Liver (tissue), 3 donors: ENCODE data around the gene MPRIP.

ENCODE experiments used
- CTCF ChIP-seq: fragments of 150-350 bp; IDR thresholded peaks from 2 replicates; pipeline ENCODE4 v1.5.1; 2017; ENCODE audit warnings: improper control_type of control experiment, low read depth, low read length; ENCODE audit not compliant: missing input control
- EGR1 ChIP-seq, 2 donors: IDR thresholded peaks; 2 replicates each; pipeline ENCODE4 v1.6.1; 2016 to 2018; ENCODE audit warnings: antibody characterized with exemption in 2 of 2, low read depth in 2 of 2
- GABPA ChIP-seq, 2 donors: IDR thresholded peaks in 1 of 2; conservative IDR thresholded peaks in 1 of 2; 2 replicates each; pipeline ENCODE4 v1.6.1; 2016; ENCODE audit warnings: antibody characterized with exemption in 2 of 2, mild to moderate bottlenecking in 1 of 2, moderate library complexity in 1 of 2
- HNF4A ChIP-seq, 2 donors: conservative IDR thresholded peaks; 2 replicates each; pipeline ENCODE4 v1.6.1; 2016; ENCODE audit warnings: antibody characterized with exemption in 2 of 2, mild to moderate bottlenecking in 2 of 2
- HNF4G ChIP-seq: IDR thresholded peaks from 2 replicates; pipeline ENCODE4 v1.6.1; 2016; ENCODE audit warnings: antibody characterized with exemption
- JUND ChIP-seq, 2 donors: IDR thresholded peaks; 2 replicates each; pipeline ENCODE4 v1.6.1; 2016; ENCODE audit warnings: antibody characterized with exemption in 2 of 2
- MAX ChIP-seq: IDR thresholded peaks from 2 replicates; pipeline ENCODE4 v1.6.1; 2016; ENCODE audit warnings: antibody characterized with exemption
- NR2F2 ChIP-seq: IDR thresholded peaks from 2 replicates; pipeline ENCODE4 v1.6.1; 2016; ENCODE audit warnings: antibody characterized with exemption
- RAD21 ChIP-seq, 2 donors: IDR thresholded peaks; 2 replicates each; pipeline ENCODE4 v1.6.1; 2016; ENCODE audit warnings: antibody characterized with exemption in 2 of 2, mild to moderate bottlenecking in 2 of 2
- REST ChIP-seq: IDR thresholded peaks from 2 replicates; pipeline ENCODE4 v1.6.1; 2016; ENCODE audit warnings: antibody characterized with exemption, mild to moderate bottlenecking
- SP1 ChIP-seq: IDR thresholded peaks from 2 replicates; pipeline ENCODE4 v1.6.1; 2018; ENCODE audit warnings: antibody characterized with exemption, mild to moderate bottlenecking
- YY1 ChIP-seq: IDR thresholded peaks from 2 replicates; pipeline ENCODE4 v1.6.1; 2016; ENCODE audit warnings: antibody characterized with exemption, mild to moderate bottlenecking
- ZBTB33 ChIP-seq: IDR thresholded peaks from 2 replicates; pipeline ENCODE4 v1.6.1; 2016; ENCODE audit warnings: antibody characterized with exemption
- donor health status: healthy.
- donor health status: healthy.

- TF ChIP-seq CTCF: no peak
- TF ChIP-seq SP1: no peak
- TF ChIP-seq MAX: no peak
- TF ChIP-seq HNF4G: no peak
- no peak for TF ChIP-seq YY1
- no peak for TF ChIP-seq ZBTB33
- TF ChIP-seq JUND (IDR thresholded peaks at IDR 0.05): no peak
- TF ChIP-seq HNF4A (conservative IDR thresholded peaks at IDR 0.05): no peak
- no peak for TF ChIP-seq RAD21 (IDR thresholded peaks at IDR 0.05)
- no peak for TF ChIP-seq NR2F2
- TF ChIP-seq REST: no peak
- no peak for TF ChIP-seq GABPA (IDR thresholded peaks at IDR 0.05 in 1 of 2, conservative IDR thresholded peaks at IDR 0.05 in 1 of 2)
- TF ChIP-seq EGR1 (IDR thresholded peaks at IDR 0.05; ENCODE audit: low read depth in 2 of 2): no peak
Measured at GRCh38 chr17:17173921-17174320, 131.7 kb downstream of the MPRIP start.
